Measurements from ENCODE around the gene CCR5AS.

Gene CCR5AS

GRCh38 chr3:46348823-46349482, 57.9 kb downstream of the CCR5AS start:
- Histone ChIP-seq H3K4me1 (replicated peaks in 1 of 2) (peaks cover 0 to 3% of the 10 kb centered on the region in 2 donors), H3K9me3 (replicated peaks in 1 of 3) (no peaks in the 10 kb centered on the region), H3K36me3 (replicated peaks in 1 of 2) (no peaks in the 10 kb centered on the region), H3K27me3 (peaks cover 8% of the 10 kb centered on the region), H3K4me3 (no peak overlapping the region), H3K27ac (no peak overlapping the region)
- TF ChIP-seq POLR2A (IDR thresholded peaks at IDR 0.05) = no peak
- TF ChIP-seq CTCF (IDR thresholded peaks at IDR 0.05) = no peak
- DNase-seq = no peak
- 81 to 82% (median 81%) methylated on average over 3 of the region's 3 CpGs for WGBS, 4 donors
- intact Hi-C loops (cut with DNase I) = no loop called here

- TF ChIP-seq POLR2A (IDR thresholded peaks at IDR 0.05) (no peak), CTCF (IDR thresholded peaks at IDR 0.05) (no peak)
- intact Hi-C loops (cut with DNase I) = no loop called here
- H3K27ac ChIP-seq = no peak overlapping the region
Observed at GRCh38 chr3:46344476-46344875, 62.4 kb downstream of the CCR5AS start.

GRCh38 chr3:46338840-46339239, 68.0 kb downstream of the CCR5AS start:
- intact Hi-C loops (cut with DNase I) = no loop called here
- Histone ChIP-seq H3K4me1 (replicated peaks in 1 of 2) (no peaks in the 10 kb centered on the region), H3K36me3 (replicated peaks in 1 of 2) (no peaks in the 10 kb centered on the region), H3K4me3 (no peak overlapping the region), H3K27ac (no peak overlapping the region), H3K27me3 (no peaks in the 10 kb centered on the region), H3K9me3 (replicated peaks in 1 of 3) (peaks cover 0 to 6% (median 0%) of the 10 kb centered on the region in 3 donors)
- 78 to 85% (median 81%) methylated on average over 1 of the region's 1 CpG for WGBS, 4 donors
- DNase-seq = no peak
- no peak for TF ChIP-seq CTCF (IDR thresholded peaks at IDR 0.05)
- no peak for TF ChIP-seq POLR2A (IDR thresholded peaks at IDR 0.05)

More at GRCh38 chr3:46344476-46344875, 62.4 kb downstream of the CCR5AS start:
- Histone ChIP-seq H3K4me3 (no peak overlapping the region), H3K4me1 (replicated peaks in 1 of 2) (no peaks in the 10 kb centered on the region), H3K36me3 (replicated peaks in 1 of 2) (no peaks in the 10 kb centered on the region), H3K9me3 (replicated peaks in 1 of 3) (no peaks in the 10 kb centered on the region), H3K27me3 (peaks cover 4% of the 10 kb centered on the region)
- no peak for DNase-seq
- WGBS, 4 donors = 64 to 74% (median 70%) methylated on average over 4 of the region's 4 CpGs

- Histone ChIP-seq H3K36me3 (replicated peaks in 1 of 2) (no peaks in the 10 kb centered on the region), H3K4me3 (no peak overlapping the region), H3K4me1 (replicated peaks in 1 of 2) (no peaks in the 10 kb centered on the region), H3K9me3 (replicated peaks in 1 of 3) (peaks cover 0 to 6% (median 0%) of the 10 kb centered on the region in 3 donors), H3K27ac (no peak overlapping the region), H3K27me3 (no peaks in the 10 kb centered on the region)
- no peak for TF ChIP-seq POLR2A (IDR thresholded peaks at IDR 0.05)
- no peak for TF ChIP-seq CTCF (IDR thresholded peaks at IDR 0.05)
- intact Hi-C loops (cut with DNase I) = no loop called here
- no peak for DNase-seq
Observed at GRCh38 chr3:46337911-46338310, 69.0 kb downstream of the CCR5AS start.
